ENCODE measurements around the gene FKBP8.

- TF ChIP-seq SP1 (IDR thresholded peaks at IDR 0.05) (no peak), REST (IDR thresholded peaks at IDR 0.05) (no peak), CTCF (IDR thresholded peaks at IDR 0.05; ENCODE audit: low read depth, low read length, missing input control) (no peak), JUND (IDR thresholded peaks at IDR 0.05) (no peak), ATF3 (IDR thresholded peaks at IDR 0.05) (no peak), GABPA (IDR thresholded peaks at IDR 0.05 in 1 of 2, conservative IDR thresholded peaks at IDR 0.05 in 1 of 2) (no peak), YY1 (IDR thresholded peaks at IDR 0.05) (no peak), TAF1 (conservative IDR thresholded peaks at IDR 0.05) (no peak), ZBTB33 (IDR thresholded peaks at IDR 0.05) (no peak), FOXA1 (IDR thresholded peaks at IDR 0.05) (no peak), HNF4A (conservative IDR thresholded peaks at IDR 0.05) (no peak)
These were observed 29.5 kb downstream of the FKBP8 start for GRCh38 chr19:18513868-18514267.
